Measurements from ENCODE around the gene NCK1.
A peak's percentile ranks its signal among the peaks of the same experiment; 100 is the strongest.
"Not testable (repeated sequence)": the region's sequence is repeated elsewhere in the genome, so short reads cannot be mapped to it uniquely, and the experiment has no call there.

NCK1 gene

GRCh38 chr3:136982033-136982432 is 120.0 kb downstream of the NCK1 start:
- Histone ChIP-seq H3K79me2 (ENCODE audit: control insufficient read depth, insufficient read depth, low read length, unreplicated experiment) (no peaks in the 10 kb centered on the region), H2AFZ (ENCODE audit: low read length, unreplicated experiment) (no peak overlapping the region), H3K4me1 (ENCODE audit: control insufficient read depth, insufficient read depth, low read length, unreplicated experiment) (peaks cover 11% of the 10 kb centered on the region), H3K27ac (ENCODE audit: low read depth, low read length) (no peak overlapping the region), H3K36me3 (ENCODE audit: insufficient read depth, low read length) (no peaks in the 10 kb centered on the region), H3K4me3 (ENCODE audit: low read depth, low read length) (no peak overlapping the region), H3K27me3 (ENCODE audit: insufficient read depth, low read length) (no peaks in the 10 kb centered on the region)

- Histone ChIP-seq H3K4me1 (ENCODE audit: control insufficient read depth, insufficient read depth, low read length, unreplicated experiment) (peaks cover 11% of the 10 kb centered on the region), H3K4me3 (ENCODE audit: low read depth, low read length) (no peak overlapping the region), H2AFZ (ENCODE audit: low read length, unreplicated experiment) (no peak overlapping the region), H3K79me2 (ENCODE audit: control insufficient read depth, insufficient read depth, low read length, unreplicated experiment) (no peaks in the 10 kb centered on the region), H3K27me3 (ENCODE audit: insufficient read depth, low read length) (no peaks in the 10 kb centered on the region), H3K36me3 (ENCODE audit: insufficient read depth, low read length) (no peaks in the 10 kb centered on the region), H3K27ac (ENCODE audit: low read depth, low read length) (no peak overlapping the region)
These were observed 120.6 kb downstream of the NCK1 start for GRCh38 chr3:136982520-136983138.

GRCh38 chr3:136984837-136985236 is 122.8 kb downstream of the NCK1 start:
- Histone ChIP-seq H2AFZ (ENCODE audit: low read length, unreplicated experiment) (no peak overlapping the region), H3K4me1 (ENCODE audit: control insufficient read depth, insufficient read depth, low read length, unreplicated experiment) (peaks cover 6% of the 10 kb centered on the region), H3K36me3 (ENCODE audit: insufficient read depth, low read length) (no peaks in the 10 kb centered on the region), H3K27ac (ENCODE audit: low read depth, low read length) (no peak overlapping the region), H3K4me3 (ENCODE audit: low read depth, low read length) (no peak overlapping the region), H3K27me3 (ENCODE audit: insufficient read depth, low read length) (no peaks in the 10 kb centered on the region), H3K79me2 (ENCODE audit: control insufficient read depth, insufficient read depth, low read length, unreplicated experiment) (no peaks in the 10 kb centered on the region)

GRCh38 chr3:136987398-136987980 is 125.5 kb downstream of the NCK1 start:
- not testable (repeated sequence) for H2AFZ ChIP-seq (ENCODE audit: low read length, unreplicated experiment); H3K27me3 ChIP-seq (ENCODE audit: insufficient read depth, low read length); H3K36me3 ChIP-seq (ENCODE audit: insufficient read depth, low read length); H3K79me2 ChIP-seq (ENCODE audit: control insufficient read depth, insufficient read depth, low read length, unreplicated experiment); H3K27ac ChIP-seq (ENCODE audit: low read depth, low read length); H3K4me3 ChIP-seq (ENCODE audit: low read depth, low read length); H3K4me1 ChIP-seq (ENCODE audit: control insufficient read depth, insufficient read depth, low read length, unreplicated experiment)

- Histone ChIP-seq H3K79me2 (ENCODE audit: control insufficient read depth, insufficient read depth, low read length, unreplicated experiment) (no peaks in the 10 kb centered on the region), H3K27ac (ENCODE audit: low read depth, low read length) (no peak overlapping the region), H2AFZ (ENCODE audit: low read length, unreplicated experiment) (no peak overlapping the region), H3K27me3 (ENCODE audit: insufficient read depth, low read length) (no peaks in the 10 kb centered on the region), H3K4me3 (ENCODE audit: low read depth, low read length) (no peak overlapping the region), H3K36me3 (ENCODE audit: insufficient read depth, low read length) (no peaks in the 10 kb centered on the region), H3K4me1 (ENCODE audit: control insufficient read depth, insufficient read depth, low read length, unreplicated experiment) (peaks cover 6% of the 10 kb centered on the region)
These were observed 126.6 kb downstream of the NCK1 start for GRCh38 chr3:136988651-136989050.

GRCh38 chr3:136989781-136990524 is 127.9 kb downstream of the NCK1 start:
- H3K27ac ChIP-seq (ENCODE audit: low read depth, low read length): no peak overlapping the region
- H3K4me1 ChIP-seq (ENCODE audit: control insufficient read depth, insufficient read depth, low read length, unreplicated experiment): peaks cover 8% of the 10 kb centered on the region
- no peak overlapping the region for H3K4me3 ChIP-seq (ENCODE audit: low read depth, low read length)
- no peaks in the 10 kb centered on the region for H3K36me3 ChIP-seq (ENCODE audit: insufficient read depth, low read length)
- no peak overlapping the region for H2AFZ ChIP-seq (ENCODE audit: low read length, unreplicated experiment)
- H3K27me3 ChIP-seq (ENCODE audit: insufficient read depth, low read length): no peaks in the 10 kb centered on the region
- H3K79me2 ChIP-seq (ENCODE audit: control insufficient read depth, insufficient read depth, low read length, unreplicated experiment): no peaks in the 10 kb centered on the region

GRCh38 chr3:136990826-136991225 is 128.8 kb downstream of the NCK1 start:
- Histone ChIP-seq H3K27ac (ENCODE audit: low read depth, low read length) (no peak overlapping the region), H2AFZ (ENCODE audit: low read length, unreplicated experiment) (no peak overlapping the region), H3K79me2 (ENCODE audit: control insufficient read depth, insufficient read depth, low read length, unreplicated experiment) (no peaks in the 10 kb centered on the region), H3K4me1 (ENCODE audit: control insufficient read depth, insufficient read depth, low read length, unreplicated experiment) (peaks cover 15% of the 10 kb centered on the region), H3K27me3 (ENCODE audit: insufficient read depth, low read length) (no peaks in the 10 kb centered on the region), H3K36me3 (ENCODE audit: insufficient read depth, low read length) (no peaks in the 10 kb centered on the region), H3K4me3 (ENCODE audit: low read depth, low read length) (no peak overlapping the region)

GRCh38 chr3:136992115-136992514 is 130.1 kb downstream of the NCK1 start:
- Histone ChIP-seq H3K27ac (ENCODE audit: low read depth, low read length) (no peak overlapping the region), H3K36me3 (ENCODE audit: insufficient read depth, low read length) (no peaks in the 10 kb centered on the region), H2AFZ (ENCODE audit: low read length, unreplicated experiment) (no peak overlapping the region), H3K79me2 (ENCODE audit: control insufficient read depth, insufficient read depth, low read length, unreplicated experiment) (no peaks in the 10 kb centered on the region), H3K4me3 (ENCODE audit: low read depth, low read length) (no peak overlapping the region), H3K4me1 (ENCODE audit: control insufficient read depth, insufficient read depth, low read length, unreplicated experiment) (peaks cover 19% of the 10 kb centered on the region), H3K27me3 (ENCODE audit: insufficient read depth, low read length) (no peaks in the 10 kb centered on the region)

GRCh38 chr3:136994772-136995516 is 132.9 kb downstream of the NCK1 start:
- peak overlapping the region; percentile 82 for H3K27ac ChIP-seq (ENCODE audit: low read depth, low read length)
- no peaks in the 10 kb centered on the region for H3K27me3 ChIP-seq (ENCODE audit: insufficient read depth, low read length)
- no peak overlapping the region for H3K4me3 ChIP-seq (ENCODE audit: low read depth, low read length)
- H3K4me1 ChIP-seq (ENCODE audit: control insufficient read depth, insufficient read depth, low read length, unreplicated experiment): peaks cover 19% of the 10 kb centered on the region
- H3K79me2 ChIP-seq (ENCODE audit: control insufficient read depth, insufficient read depth, low read length, unreplicated experiment): no peaks in the 10 kb centered on the region
- no peaks in the 10 kb centered on the region for H3K36me3 ChIP-seq (ENCODE audit: insufficient read depth, low read length)
- peak overlapping the region; percentile 32 for H2AFZ ChIP-seq (ENCODE audit: low read length, unreplicated experiment)

GRCh38 chr3:136995652-136996051 is 133.6 kb downstream of the NCK1 start:
- no peaks in the 10 kb centered on the region for H3K79me2 ChIP-seq (ENCODE audit: control insufficient read depth, insufficient read depth, low read length, unreplicated experiment)
- H2AFZ ChIP-seq (ENCODE audit: low read length, unreplicated experiment): peak overlapping the region; percentile 32
- H3K27me3 ChIP-seq (ENCODE audit: insufficient read depth, low read length): no peaks in the 10 kb centered on the region
- H3K4me3 ChIP-seq (ENCODE audit: low read depth, low read length): no peak overlapping the region
- no peaks in the 10 kb centered on the region for H3K36me3 ChIP-seq (ENCODE audit: insufficient read depth, low read length)
- H3K27ac ChIP-seq (ENCODE audit: low read depth, low read length): peak overlapping the region; percentile 82
- peaks cover 19% of the 10 kb centered on the region for H3K4me1 ChIP-seq (ENCODE audit: control insufficient read depth, insufficient read depth, low read length, unreplicated experiment)

Measured in ACC112 (cell line).